Thyroid gland (tissue), 4 donors: ENCODE data around the gene AGTRAP. TPM values are rescaled to one million over a fixed set of nuclear protein-coding genes. Genes with fewer than 3 reads are reported as not detected.

Experiments
- DNase-seq, 2 donors: peaks; one replicate each; pipeline ENCODE4 v3.0.0-alpha.2; 2019
- H3K27ac ChIP-seq, 3 donors: fragments of 200-600 bp; sonication (generic); 1 replicate in 2 of 3; 2 replicates in 1 of 3; pipeline ENCODE4 v1.5.1; 2016 to 2019; ENCODE audit warnings: mild to moderate bottlenecking in 1 of 3, moderate library complexity in 1 of 3
- H3K27me3 ChIP-seq: fragments of 200-600 bp; sonication (generic); one replicate; pipeline ENCODE4 v1.5.1; 2019
- H3K36me3 ChIP-seq, 2 donors: fragments of 200-600 bp; sonication (generic); one replicate each; pipeline ENCODE4 v1.5.1; 2016 to 2019
- H3K4me1 ChIP-seq, 2 donors: fragments of 200-600 bp; sonication (generic); one replicate each; pipeline ENCODE4 v1.5.1; 2017 to 2019
- H3K4me3 ChIP-seq, 3 donors: fragments of 200-600 bp; sonication (generic); replicated peaks in 1 of 3; 1 replicate in 2 of 3; 2 replicates in 1 of 3; pipeline ENCODE4 v1.5.1; 2016; ENCODE audit warnings: mild to moderate bottlenecking in 1 of 3
- H3K9me3 ChIP-seq: fragments of 200-600 bp; sonication (generic); one replicate; pipeline ENCODE4 v1.5.1; 2017
- POLR2A ChIP-seq, 2 donors: fragments of 450-650 bp; IDR thresholded peaks; one replicate each; pipeline ENCODE4 v1.6.1; 2017; ENCODE audit warnings: antibody characterized with exemption in 2 of 2, mild to moderate bottlenecking in 2 of 2, moderate library complexity in 1 of 2
- WGBS, 2 donors: methylation state at CpG; one replicate each; pipeline ENCODE4 v1.1.5; 2017; 5-methylcytosine and 5-hydroxymethylcytosine counted together
- intact Hi-C: fragments of 100-400 bp; cut with DNase I; formaldehyde crosslinking; loops from one replicate; pipeline ENCODE4 v1.15.1; 2023
- total RNA-seq, 4 donors: library from RNA; depleted of rRNA; stranded (reverse); fragments of >200 nt; gene quantifications; one replicate each; pipeline ENCODE4 v1.2.3, GENCODE V29; 2016
- TF ChIP-seq, protein P1 (sequence below), 6 experiments: fragments of 200-600 bp in 3 of 6; fragments of 450-650 bp in 3 of 6; sonication (generic) in 3 of 6; IDR thresholded peaks; one replicate each; pipeline ENCODE4 v1.5.1; 2016 to 2019; ENCODE audit warnings: antibody characterized with exemption in 6 of 6, mild to moderate bottlenecking in 2 of 6, inconsistent platforms in 1 of 6, moderate library complexity in 1 of 6

AGTRAP gene
- total RNA-seq, 4 donors from 2014 or later: 35.6 to 72.4 (median 63.6) TPM

DNA sequence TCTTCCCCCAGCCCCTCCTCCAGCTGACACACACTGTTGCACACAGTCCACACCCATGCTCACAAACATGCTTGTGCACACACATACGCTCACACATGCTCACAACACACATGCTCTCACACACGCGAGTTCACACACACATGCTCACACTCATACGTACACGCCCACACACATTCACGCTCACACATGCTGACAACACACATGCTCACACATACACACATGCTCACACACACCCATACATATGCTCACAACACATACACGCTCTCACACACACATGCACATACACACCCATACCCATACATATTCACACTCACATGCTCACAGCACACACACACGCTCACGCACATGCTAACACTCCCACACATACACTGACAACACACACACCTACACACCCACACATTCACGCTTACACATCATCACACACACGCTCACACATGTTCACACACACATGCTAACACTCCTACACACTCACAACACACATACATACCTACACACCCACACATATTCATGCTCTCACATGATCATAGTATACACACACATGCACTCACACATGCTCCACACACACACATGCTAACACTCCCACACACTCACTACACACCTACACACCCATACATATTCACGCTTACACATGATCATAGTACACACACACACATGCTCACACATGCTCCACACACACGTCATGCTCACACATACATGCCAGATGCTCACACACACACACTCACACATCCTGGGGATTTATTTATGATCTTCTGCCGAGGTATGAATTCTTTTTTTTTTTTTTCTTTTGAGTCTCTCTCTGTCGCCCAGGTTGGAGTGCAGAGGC, 33.7 kb upstream of the AGTRAP start:
- Histone ChIP-seq H3K4me1 (peaks cover 0 to under 1% of the 10 kb centered on the region in 2 donors), H3K9me3 (no peaks in the 10 kb centered on the region), H3K27me3 (no peaks in the 10 kb centered on the region), H3K36me3 (no peaks in the 10 kb centered on the region), H3K27ac (no peak overlapping the region), H3K4me3 (no peak overlapping the region)
- intact Hi-C loops: no loop called here
- TF ChIP-seq POLR2A (IDR thresholded peaks at IDR 0.05): no peak
- TF ChIP-seq, protein P1, sequence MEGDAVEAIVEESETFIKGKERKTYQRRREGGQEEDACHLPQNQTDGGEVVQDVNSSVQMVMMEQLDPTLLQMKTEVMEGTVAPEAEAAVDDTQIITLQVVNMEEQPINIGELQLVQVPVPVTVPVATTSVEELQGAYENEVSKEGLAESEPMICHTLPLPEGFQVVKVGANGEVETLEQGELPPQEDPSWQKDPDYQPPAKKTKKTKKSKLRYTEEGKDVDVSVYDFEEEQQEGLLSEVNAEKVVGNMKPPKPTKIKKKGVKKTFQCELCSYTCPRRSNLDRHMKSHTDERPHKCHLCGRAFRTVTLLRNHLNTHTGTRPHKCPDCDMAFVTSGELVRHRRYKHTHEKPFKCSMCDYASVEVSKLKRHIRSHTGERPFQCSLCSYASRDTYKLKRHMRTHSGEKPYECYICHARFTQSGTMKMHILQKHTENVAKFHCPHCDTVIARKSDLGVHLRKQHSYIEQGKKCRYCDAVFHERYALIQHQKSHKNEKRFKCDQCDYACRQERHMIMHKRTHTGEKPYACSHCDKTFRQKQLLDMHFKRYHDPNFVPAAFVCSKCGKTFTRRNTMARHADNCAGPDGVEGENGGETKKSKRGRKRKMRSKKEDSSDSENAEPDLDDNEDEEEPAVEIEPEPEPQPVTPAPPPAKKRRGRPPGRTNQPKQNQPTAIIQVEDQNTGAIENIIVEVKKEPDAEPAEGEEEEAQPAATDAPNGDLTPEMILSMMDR (IDR thresholded peaks at IDR 0.05): no peak
- 81% methylated on average over 15 of the region's 15 CpGs for WGBS, 2 donors
- DNase-seq: no peak

GRCh38 chr1:11703357-11704193, 32.4 kb upstream of the AGTRAP start:
- H3K4me1 ChIP-seq: peaks cover 0 to 11% of the 10 kb centered on the region in 2 donors
- no peaks in the 10 kb centered on the region for H3K27me3 ChIP-seq
- 73% methylated on average over 6 to 8 of the region's 8 CpGs for WGBS, 2 donors
- H3K36me3 ChIP-seq: no peaks in the 10 kb centered on the region
- no peak for TF ChIP-seq POLR2A (IDR thresholded peaks at IDR 0.05)
- TF ChIP-seq, protein P1 (IDR thresholded peaks at IDR 0.05): no peak
- DNase-seq: no peak
- H3K9me3 ChIP-seq: no peaks in the 10 kb centered on the region
- no peak overlapping the region for H3K27ac ChIP-seq
- intact Hi-C loops: no loop called here
- no peak overlapping the region for H3K4me3 ChIP-seq

DNA sequence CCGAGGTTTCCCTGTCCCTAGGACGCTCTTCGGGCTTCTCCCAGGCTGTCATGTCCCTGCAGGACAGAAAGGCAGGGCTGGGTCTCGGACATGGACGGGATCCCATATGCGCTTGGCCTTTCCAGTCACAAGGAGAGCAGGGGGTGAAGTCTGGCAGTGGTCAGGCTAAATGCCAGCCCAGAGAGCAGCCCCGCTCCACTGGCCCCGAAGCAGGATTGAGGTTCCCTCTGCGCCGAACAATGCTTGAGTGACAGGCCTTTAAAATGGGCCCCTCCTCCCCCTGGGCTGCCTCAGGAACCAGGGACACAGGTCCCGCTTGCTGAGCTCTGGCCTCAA, 31.8 kb upstream of the AGTRAP start:
- Histone ChIP-seq H3K27me3 (no peaks in the 10 kb centered on the region), H3K4me3 (no peak overlapping the region), H3K27ac (no peak overlapping the region), H3K36me3 (no peaks in the 10 kb centered on the region), H3K4me1 (peaks cover 0 to 11% of the 10 kb centered on the region in 2 donors), H3K9me3 (no peaks in the 10 kb centered on the region)
- WGBS, 2 donors: 22 to 30% methylated on average over 8 to 10 of the region's 11 CpGs
- TF ChIP-seq, protein P1 (IDR thresholded peaks at IDR 0.05): no peak
- peak; percentile 69 to 71 for DNase-seq
- intact Hi-C loops: no loop called here

- Histone ChIP-seq H3K27ac (no peak overlapping the region), H3K27me3 (no peaks in the 10 kb centered on the region), H3K4me1 (peaks cover 0 to 11% of the 10 kb centered on the region in 2 donors), H3K4me3 (no peak overlapping the region), H3K9me3 (no peaks in the 10 kb centered on the region), H3K36me3 (no peaks in the 10 kb centered on the region)
- 77 to 79% methylated on average over 18 to 19 of the region's 22 CpGs for WGBS, 2 donors
- intact Hi-C loops: no loop called here
- TF ChIP-seq, protein P1 (IDR thresholded peaks at IDR 0.05): no peak
- no peak for TF ChIP-seq POLR2A (IDR thresholded peaks at IDR 0.05)
- DNase-seq: no peak
These were observed 31.1 kb upstream of the AGTRAP start for GRCh38 chr1:11704691-11705475.
